ENCODE measurements around the gene PIGR. TPM values are rescaled to one million over a fixed set of nuclear protein-coding genes. Genes with fewer than 3 reads are reported as not detected.

PIGR gene
- total and polyA plus RNA-seq, 9 of the 15 experiments (the other 6 are each of a cell fraction or from before 2014, with no cell fraction given) = 0.01 to 1.5 (median 0.03) TPM; not detected in 4

DNA sequence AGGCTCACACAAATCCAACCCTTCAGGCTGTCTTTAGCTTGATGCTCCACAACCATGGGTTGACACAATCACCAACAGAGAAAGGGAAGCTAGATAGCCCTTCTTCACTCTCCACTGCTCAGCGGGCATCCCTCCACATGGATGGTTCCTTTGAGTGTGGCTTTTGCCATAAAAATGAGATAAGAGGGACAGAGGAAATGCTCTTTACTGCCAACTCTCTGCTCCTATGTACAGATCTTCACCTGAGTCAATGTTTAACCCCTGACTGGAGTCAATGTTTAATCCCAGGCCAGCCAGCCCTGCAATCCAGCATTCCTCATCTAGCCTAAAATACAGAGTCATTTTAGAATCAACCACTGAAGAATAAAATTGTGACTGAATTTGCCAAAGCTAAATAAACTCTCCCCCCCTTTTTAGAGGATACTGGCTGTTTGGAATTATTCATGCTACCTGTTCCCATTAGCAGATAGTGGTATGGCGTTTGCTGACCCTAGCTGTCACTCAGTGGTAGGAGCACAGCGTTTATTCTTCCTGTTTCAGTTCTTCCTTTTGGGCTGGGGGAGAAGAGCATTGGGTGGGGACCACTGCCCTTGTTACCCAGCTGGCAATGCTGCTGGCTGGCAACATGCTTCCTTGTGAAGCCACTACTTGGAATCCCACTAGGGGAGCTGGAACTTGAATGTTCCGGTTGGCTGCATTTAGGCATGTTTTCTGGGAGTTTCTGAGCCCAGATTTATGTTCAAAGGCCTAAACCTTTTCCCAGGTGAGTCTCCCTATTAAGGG lies 5.2 kb upstream of the PIGR start (continued):
- TF ChIP-seq, protein P1, sequence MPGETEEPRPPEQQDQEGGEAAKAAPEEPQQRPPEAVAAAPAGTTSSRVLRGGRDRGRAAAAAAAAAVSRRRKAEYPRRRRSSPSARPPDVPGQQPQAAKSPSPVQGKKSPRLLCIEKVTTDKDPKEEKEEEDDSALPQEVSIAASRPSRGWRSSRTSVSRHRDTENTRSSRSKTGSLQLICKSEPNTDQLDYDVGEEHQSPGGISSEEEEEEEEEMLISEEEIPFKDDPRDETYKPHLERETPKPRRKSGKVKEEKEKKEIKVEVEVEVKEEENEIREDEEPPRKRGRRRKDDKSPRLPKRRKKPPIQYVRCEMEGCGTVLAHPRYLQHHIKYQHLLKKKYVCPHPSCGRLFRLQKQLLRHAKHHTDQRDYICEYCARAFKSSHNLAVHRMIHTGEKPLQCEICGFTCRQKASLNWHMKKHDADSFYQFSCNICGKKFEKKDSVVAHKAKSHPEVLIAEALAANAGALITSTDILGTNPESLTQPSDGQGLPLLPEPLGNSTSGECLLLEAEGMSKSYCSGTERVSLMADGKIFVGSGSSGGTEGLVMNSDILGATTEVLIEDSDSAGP (CRISPR knock-in tag; IDR thresholded peaks at IDR 0.05) = no peak

DNA sequence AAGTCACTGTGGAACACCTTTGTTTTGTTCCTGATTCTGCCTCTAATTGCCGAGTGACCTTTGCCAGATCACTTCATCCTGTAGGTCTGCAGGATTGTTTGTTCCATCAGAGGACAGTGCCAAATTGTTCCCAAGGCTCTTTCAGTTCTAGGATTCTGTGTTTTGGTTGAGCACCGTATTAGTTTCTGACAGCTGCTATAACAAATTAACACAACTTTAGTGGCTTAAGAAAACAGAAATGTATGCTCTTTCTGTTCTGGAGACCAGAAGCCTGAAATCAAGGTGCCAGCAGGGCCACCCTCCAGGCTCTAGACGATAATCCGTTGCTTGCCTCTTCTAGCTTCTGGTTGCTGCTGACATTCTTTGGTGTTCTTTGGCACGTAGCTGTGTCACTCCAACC lies 3.4 kb upstream of the PIGR start:
- no peaks in the 10 kb centered on the region for H4K20me1 ChIP-seq (replicated peaks; ENCODE audit: control insufficient read depth, insufficient read depth, low read length)
- H3K79me2 ChIP-seq (ENCODE audit: control insufficient read depth, insufficient read depth, low read length) = no peaks in the 10 kb centered on the region
- no peak overlapping the region for H3K27ac ChIP-seq (ENCODE audit: extremely low read depth, low read depth, low read length)
- no peaks in the 10 kb centered on the region for H3K9me1 ChIP-seq (ENCODE audit: control insufficient read depth, insufficient read depth, low read length)
- no peak overlapping the region for H3K4me3 ChIP-seq
- H3K9me3 ChIP-seq (replicated peaks; ENCODE audit: control insufficient read depth, insufficient read depth, low read depth, low read length) = no peaks in the 10 kb centered on the region
- ChIA-PET POLR2A (no interaction called here), CTCF (ENCODE audit: low intra/inter-chr PET ratio) (no interaction called here)
- intact Hi-C loops (cut with micrococcal nuclease) = no loop called here
- H3K4me2 ChIP-seq (ENCODE audit: insufficient read depth, low read length) = no peak overlapping the region
- H3K36me3 ChIP-seq (ENCODE audit: control insufficient read depth, insufficient read depth, low read length) = no peaks in the 10 kb centered on the region
- TF ChIP-seq ZNF12 (CRISPR knock-in tag; IDR thresholded peaks at IDR 0.05) (peak; percentile 98), ZNF717 (CRISPR knock-in tag; IDR thresholded peaks at IDR 0.05) (no peak), YBX1 (IDR thresholded peaks at IDR 0.05) (no peak), PHF20 (IDR thresholded peaks at IDR 0.05; ENCODE audit: partially characterized antibody) (no peak), ZNF583 (CRISPR knock-in tag; IDR thresholded peaks at IDR 0.05) (no peak)
- TF ChIP-seq, protein P2, sequence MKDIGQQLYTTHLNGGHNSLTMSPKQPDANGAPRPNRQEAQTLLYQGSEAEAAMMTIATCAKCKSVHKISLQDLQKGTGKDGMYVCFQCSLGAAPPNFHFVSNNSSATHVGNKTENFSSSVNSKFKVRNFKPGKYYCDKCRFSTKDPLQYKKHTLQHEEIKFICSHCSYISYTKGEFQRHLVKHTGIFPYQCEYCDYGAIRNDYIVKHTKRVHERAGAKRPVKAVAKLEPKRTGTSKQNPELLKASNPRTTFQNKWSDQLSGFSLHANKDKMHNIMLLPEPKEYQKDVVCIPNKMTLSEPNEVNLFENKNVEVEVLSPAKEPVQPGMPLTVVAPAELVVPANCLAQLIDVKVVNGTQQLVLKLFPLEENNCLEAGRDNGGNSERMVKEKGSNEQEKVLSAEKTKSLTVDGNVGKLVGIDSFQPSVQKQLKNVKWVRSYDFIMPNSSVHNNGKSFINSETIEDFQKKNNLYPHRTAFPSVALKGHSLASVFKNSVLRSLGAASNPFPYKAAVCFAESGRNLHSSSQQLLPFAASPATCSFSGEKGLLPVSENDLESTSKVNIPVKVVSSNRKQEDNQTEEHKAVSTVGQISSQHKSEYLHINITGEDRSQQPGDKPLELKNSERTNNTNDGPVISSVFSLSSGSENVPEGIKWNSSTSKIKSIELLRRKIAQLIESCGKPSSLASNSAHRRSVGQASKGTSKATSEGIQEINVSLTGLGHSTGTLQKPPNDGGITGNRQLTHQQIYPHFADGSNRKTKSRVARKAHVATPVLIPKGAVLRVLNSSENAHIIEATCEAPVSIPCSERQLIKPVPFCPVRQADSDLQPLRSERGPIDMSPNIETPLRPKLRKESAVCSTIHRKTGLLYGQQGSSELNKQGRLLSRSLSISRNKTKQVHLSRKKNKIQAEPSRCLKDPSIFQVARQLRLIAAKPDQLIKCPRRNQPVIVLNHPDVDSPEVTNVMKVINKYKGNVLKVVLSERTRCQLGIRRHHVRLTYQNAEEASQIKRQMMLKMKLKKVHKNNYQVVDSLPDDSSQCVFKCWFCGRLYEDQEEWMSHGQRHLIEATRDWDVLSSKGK (CRISPR knock-in tag; IDR thresholded peaks at IDR 0.05) = no peak
- DNase-seq (ENCODE audit: extremely low read depth in 1 of 4, low spot score in 3 of 4) = no peak
- no TSS peak for BruUV-seq (replicated peaks)
- no peaks in the 10 kb centered on the region for H3K27me3 ChIP-seq (ENCODE audit: control insufficient read depth in 2 of 2, insufficient read depth in 2 of 2, low read length in 2 of 2)
- in situ Hi-C loops (cut with MboI) = no loop called here
- 22% methylated on average over 5 of the region's 5 CpGs for WGBS (ENCODE audit: insufficient coverage, low coverage, missing lambda C conversion rate)
- no peak for ATAC-seq
- peaks cover 7 to 14% of the 10 kb centered on the region in 2 experiments for H3K4me1 ChIP-seq (replicated peaks in 1 of 2; ENCODE audit: control insufficient read depth in 2 of 2, insufficient read depth in 2 of 2, low read length in 2 of 2)
- H3K9ac ChIP-seq (ENCODE audit: insufficient read depth in 1 of 2, low read depth in 2 of 2, low read length in 2 of 2) = no peak overlapping the region
- H2AFZ ChIP-seq (ENCODE audit: low read depth, low read length) = no peak overlapping the region
- FAIRE-seq = no peak
